H9 (cell line): Measurements from ENCODE around the gene HNRNPA3. TPM values are rescaled to one million over a fixed set of nuclear protein-coding genes. Genes with fewer than 3 reads are reported as not detected.

Experiments
- DNase-seq: peaks from one replicate; pipeline ENCODE4 v3.0.0-alpha.2; 2017
- H2AFZ ChIP-seq: one replicate; pipeline ENCODE4 v1.6.1; 2013; ENCODE audit warnings: mild to moderate bottlenecking, low read length, control low read depth, moderate library complexity
- H2AK5ac ChIP-seq: 2 replicates; pipeline ENCODE4 v1.6.1; 2013; ENCODE audit warnings: low read length, control low read depth, mixed read lengths; ENCODE audit not compliant: insufficient read length
- H2BK120ac ChIP-seq: one replicate; pipeline ENCODE4 v1.6.1; 2013; ENCODE audit warnings: low read depth, mild to moderate bottlenecking, low read length, control low read depth, inconsistent platforms; ENCODE audit not compliant: poor library complexity, severe bottlenecking
- H2BK12ac ChIP-seq: 2 replicates; pipeline ENCODE4 v1.6.1; 2013; ENCODE audit warnings: low read length, control low read depth, mixed read lengths, low read depth; ENCODE audit not compliant: insufficient read length
- H2BK15ac ChIP-seq: 2 replicates; pipeline ENCODE4 v1.6.1; 2013; ENCODE audit warnings: low read depth, low read length, control low read depth
- H2BK20ac ChIP-seq: one replicate; pipeline ENCODE4 v1.6.1; 2013; ENCODE audit warnings: low read depth, mild to moderate bottlenecking, low read length, control low read depth, inconsistent platforms; ENCODE audit not compliant: poor library complexity, severe bottlenecking
- H2BK5ac ChIP-seq: 2 replicates; pipeline ENCODE4 v1.6.1; 2013; ENCODE audit warnings: low read length, control low read depth, mixed read lengths; ENCODE audit not compliant: insufficient read length
- H3K14ac ChIP-seq: 2 replicates; pipeline ENCODE4 v1.6.1; 2013; ENCODE audit warnings: low read length, control low read depth; ENCODE audit not compliant: insufficient read depth
- H3K18ac ChIP-seq: 2 replicates; pipeline ENCODE4 v1.6.1; 2013; ENCODE audit warnings: low read depth, mild to moderate bottlenecking, mixed read lengths, low read length, control low read depth; ENCODE audit not compliant: insufficient read length
- H3K23ac ChIP-seq: 2 replicates; pipeline ENCODE4 v1.6.1; 2013; ENCODE audit warnings: low read length, control low read depth, mixed read lengths, low read depth; ENCODE audit not compliant: insufficient read length
- H3K23me2 ChIP-seq: 2 replicates; pipeline ENCODE4 v1.6.1; 2013; ENCODE audit warnings: low read depth, mild to moderate bottlenecking, mixed read lengths, low read length, control low read depth; ENCODE audit not compliant: insufficient read length, poor library complexity, severe bottlenecking
- H3K27ac ChIP-seq: 2 replicates; pipeline ENCODE4 v1.5.1; 2013; ENCODE audit warnings: low read length, control low read depth, mixed read lengths, low read depth; ENCODE audit not compliant: insufficient read length
- H3K27me3 ChIP-seq: 2 replicates; pipeline ENCODE4 v1.6.1; 2013; ENCODE audit warnings: low read length, control low read depth, inconsistent platforms; ENCODE audit not compliant: insufficient read depth
- H3K4ac ChIP-seq: 2 replicates; pipeline ENCODE4 v1.6.1; 2013; ENCODE audit warnings: low read depth, mild to moderate bottlenecking, control low read depth, inconsistent platforms, low read length, moderate library complexity
- H3K4me1 ChIP-seq: 2 replicates; pipeline ENCODE4 v1.6.1; 2013; ENCODE audit warnings: low read length, control low read depth, inconsistent platforms; ENCODE audit not compliant: insufficient read depth
- H3K4me2 ChIP-seq: 2 replicates; pipeline ENCODE4 v1.6.1; 2013; ENCODE audit warnings: low read length, control low read depth, mixed read lengths; ENCODE audit not compliant: insufficient read length, insufficient read depth
- H3K56ac ChIP-seq: 2 replicates; pipeline ENCODE4 v1.6.1; 2013; ENCODE audit warnings: low read depth, mild to moderate bottlenecking, mixed read lengths, low read length, control low read depth; ENCODE audit not compliant: insufficient read length
- H3K79me1 ChIP-seq: 2 replicates; pipeline ENCODE4 v1.6.1; 2013; ENCODE audit warnings: low read depth, mild to moderate bottlenecking, moderate library complexity, low read length, control low read depth, inconsistent platforms; ENCODE audit not compliant: insufficient read depth, poor library complexity, severe bottlenecking
- H3K79me2 ChIP-seq: 2 replicates; pipeline ENCODE4 v1.6.1; 2013; ENCODE audit warnings: low read length, control low read depth, inconsistent platforms; ENCODE audit not compliant: insufficient read depth
- H3K9ac ChIP-seq: 2 replicates; pipeline ENCODE4 v1.6.1; 2013; ENCODE audit warnings: low read length, control low read depth, mixed read lengths; ENCODE audit not compliant: insufficient read length; ENCODE audit errors: extremely low read depth
- H3K9me3 ChIP-seq: one replicate; pipeline ENCODE4 v1.6.1; 2013; ENCODE audit warnings: low read depth, low read length, inconsistent platforms; ENCODE audit not compliant: control insufficient read depth
- H3T11ph ChIP-seq: one replicate; pipeline ENCODE4 v1.6.1; 2013; ENCODE audit warnings: mild to moderate bottlenecking, low read length, control low read depth, inconsistent platforms
- H4K20me1 ChIP-seq: one replicate; pipeline ENCODE4 v1.6.1; 2013; ENCODE audit not compliant: control insufficient read depth, insufficient read length, insufficient read depth
- H4K5ac ChIP-seq: 2 replicates; pipeline ENCODE4 v1.6.1; 2013; ENCODE audit warnings: low read depth, mild to moderate bottlenecking, mixed read lengths, low read length, control low read depth; ENCODE audit not compliant: insufficient read length
- H4K8ac ChIP-seq: replicated peaks from 2 replicates; pipeline ENCODE4 v1.6.1; 2013; ENCODE audit warnings: low read length, control low read depth, mixed read lengths, low read depth; ENCODE audit not compliant: insufficient read length
- H4K91ac ChIP-seq: 2 replicates; pipeline ENCODE4 v1.6.1; 2013; ENCODE audit warnings: low read depth, mild to moderate bottlenecking, moderate library complexity, mixed read lengths, low read length, control low read depth; ENCODE audit not compliant: insufficient read length
- H3K27ac Mint-ChIP-seq, 3 experiments: 2 replicates in 2 of 3; 3 replicates in 1 of 3; pipeline ENCODE4 v1.8.0; 2020 to 2021; ENCODE audit warnings: mixed read lengths in 3 of 3, mild to moderate bottlenecking in 1 of 3, moderate library complexity in 1 of 3
- H3K27me3 Mint-ChIP-seq: 2 replicates; pipeline ENCODE4 v1.8.0; 2021; ENCODE audit warnings: low read depth, mild to moderate bottlenecking, moderate library complexity, mixed read lengths
- H3K36me3 Mint-ChIP-seq, 3 experiments: 2 replicates in 2 of 3; 3 replicates in 1 of 3; pipeline ENCODE4 v1.8.0; 2020 to 2021; ENCODE audit warnings: low read depth in 3 of 3, mixed read lengths in 3 of 3; ENCODE audit not compliant: insufficient read depth in 1 of 3
- H3K4me1 Mint-ChIP-seq, 2 experiments: 2 replicates each; pipeline ENCODE4 v1.8.0; 2020; ENCODE audit warnings: mixed read lengths in 2 of 2
- H3K4me3 Mint-ChIP-seq, 2 experiments: 2 replicates in 1 of 2; 3 replicates in 1 of 2; pipeline ENCODE4 v1.8.0; 2020 to 2021; ENCODE audit warnings: mild to moderate bottlenecking in 2 of 2, mixed read lengths in 2 of 2, moderate library complexity in 1 of 2
- H3K9me3 Mint-ChIP-seq, 2 experiments: 2 replicates in 1 of 2; 3 replicates in 1 of 2; pipeline ENCODE4 v1.8.0; 2020; ENCODE audit warnings: mild to moderate bottlenecking in 2 of 2, mixed read lengths in 2 of 2, moderate library complexity in 1 of 2
- WGBS: extraction: QIAGEN DNeasy Blood & Tissue Kit; methylation state at CpG from one replicate; pipeline ENCODE4 v1.1.7; 2013; ENCODE audit warnings: missing lambda C conversion rate, low lambda C conversion rate, mixed read lengths; ENCODE audit not compliant: insufficient read length; ENCODE audit errors: extremely low coverage; 5-methylcytosine and 5-hydroxymethylcytosine counted together
- total RNA-seq: library from RNA; stranded (reverse); gene quantifications from 2 replicates; pipeline ENCODE4 v1.2.1, GENCODE V29; 2021
- TF ChIP-seq, protein P1 (sequence below): fragments of 200-600 bp; sonication (generic); conservative IDR thresholded peaks from 3 replicates; pipeline ENCODE4 v1.8.0; 2021; ENCODE audit warnings: antibody characterized with exemption, mild to moderate bottlenecking

The HNRNPA3 gene
- total RNA-seq, 1 experiment from 2014 or later: 405 TPM

DNA sequence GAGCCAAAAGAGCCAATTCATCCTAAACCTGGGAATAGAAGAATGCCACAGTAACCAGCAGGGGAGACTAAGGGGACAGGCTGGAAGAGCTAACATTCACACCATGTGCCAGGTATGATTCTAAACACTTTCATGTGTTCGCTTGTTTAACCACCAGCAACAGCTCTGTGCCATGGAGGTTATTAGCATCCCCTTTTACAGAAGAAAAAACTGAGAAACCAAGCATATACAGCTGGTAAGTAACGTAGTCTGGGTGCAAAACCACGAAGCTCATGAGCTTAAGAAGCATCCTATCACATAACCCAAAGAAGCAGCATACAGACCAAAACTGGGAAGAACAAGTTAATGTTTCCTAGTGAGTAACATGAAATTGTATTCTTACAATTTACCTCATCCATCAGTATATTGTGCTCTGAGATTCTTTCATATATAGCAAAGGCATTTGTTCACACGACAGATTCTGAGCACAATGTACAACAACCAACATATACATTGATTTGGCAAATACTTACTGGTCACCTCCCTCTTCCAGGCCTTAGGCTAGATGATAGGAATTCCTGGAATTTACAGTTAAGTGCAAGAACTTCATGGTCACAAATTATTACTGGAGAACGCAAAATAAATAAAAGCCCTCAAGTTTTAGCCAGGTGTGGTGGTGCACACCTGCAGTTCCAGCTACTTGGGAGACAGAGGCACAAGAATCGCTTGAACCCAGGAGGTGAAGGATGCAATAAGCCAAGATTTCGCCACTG lies 36.5 kb upstream of the HNRNPA3 start:
- H2BK20ac ChIP-seq: no peak overlapping the region
- H3K79me2 ChIP-seq: no peaks in the 10 kb centered on the region
- H4K20me1 ChIP-seq: no peaks in the 10 kb centered on the region
- no peak overlapping the region for H3K27ac ChIP-seq
- no peak overlapping the region for H4K8ac ChIP-seq
- H2BK12ac ChIP-seq: no peak overlapping the region
- H3K23ac ChIP-seq: no peak overlapping the region
- Mint-ChIP-seq H3K4me3 (no peak overlapping the region), H3K27ac (no peak overlapping the region), H3K36me3 (no peaks in the 10 kb centered on the region), H3K4me1 (peaks cover 23 to 25% of the 10 kb centered on the region in 2 experiments), H3K9me3 (no peaks in the 10 kb centered on the region), H3K27me3 (no peaks in the 10 kb centered on the region)
- H3K9me3 ChIP-seq: no peaks in the 10 kb centered on the region
- H2AFZ ChIP-seq: no peak overlapping the region
- no peaks in the 10 kb centered on the region for H3K27me3 ChIP-seq
- H4K5ac ChIP-seq: no peak overlapping the region
- no peak overlapping the region for H3T11ph ChIP-seq
- WGBS: no CpG with 5 or more reads among the region's 7 CpGs
- H3K79me1 ChIP-seq: no peaks in the 10 kb centered on the region
- H4K91ac ChIP-seq: no peak overlapping the region
- no peak overlapping the region for H2BK5ac ChIP-seq
- H3K23me2 ChIP-seq: no peaks in the 10 kb centered on the region
- H3K14ac ChIP-seq: no peak overlapping the region
- no peak overlapping the region for H3K4me2 ChIP-seq
- DNase-seq: no peak
- no peak overlapping the region for H3K4ac ChIP-seq
- no peak overlapping the region for H3K56ac ChIP-seq
- no peaks in the 10 kb centered on the region; the same call in none of the 2 replicates for H3K4me1 ChIP-seq
- no peak overlapping the region for H3K18ac ChIP-seq
- TF ChIP-seq, protein P1, sequence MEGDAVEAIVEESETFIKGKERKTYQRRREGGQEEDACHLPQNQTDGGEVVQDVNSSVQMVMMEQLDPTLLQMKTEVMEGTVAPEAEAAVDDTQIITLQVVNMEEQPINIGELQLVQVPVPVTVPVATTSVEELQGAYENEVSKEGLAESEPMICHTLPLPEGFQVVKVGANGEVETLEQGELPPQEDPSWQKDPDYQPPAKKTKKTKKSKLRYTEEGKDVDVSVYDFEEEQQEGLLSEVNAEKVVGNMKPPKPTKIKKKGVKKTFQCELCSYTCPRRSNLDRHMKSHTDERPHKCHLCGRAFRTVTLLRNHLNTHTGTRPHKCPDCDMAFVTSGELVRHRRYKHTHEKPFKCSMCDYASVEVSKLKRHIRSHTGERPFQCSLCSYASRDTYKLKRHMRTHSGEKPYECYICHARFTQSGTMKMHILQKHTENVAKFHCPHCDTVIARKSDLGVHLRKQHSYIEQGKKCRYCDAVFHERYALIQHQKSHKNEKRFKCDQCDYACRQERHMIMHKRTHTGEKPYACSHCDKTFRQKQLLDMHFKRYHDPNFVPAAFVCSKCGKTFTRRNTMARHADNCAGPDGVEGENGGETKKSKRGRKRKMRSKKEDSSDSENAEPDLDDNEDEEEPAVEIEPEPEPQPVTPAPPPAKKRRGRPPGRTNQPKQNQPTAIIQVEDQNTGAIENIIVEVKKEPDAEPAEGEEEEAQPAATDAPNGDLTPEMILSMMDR: no peak
- no peak overlapping the region for H2AK5ac ChIP-seq
- no peak overlapping the region for H3K9ac ChIP-seq
- no peak overlapping the region for H2BK15ac ChIP-seq
- no peak overlapping the region for H2BK120ac ChIP-seq
